ENCODE data around the gene LRCH3.

DNA sequence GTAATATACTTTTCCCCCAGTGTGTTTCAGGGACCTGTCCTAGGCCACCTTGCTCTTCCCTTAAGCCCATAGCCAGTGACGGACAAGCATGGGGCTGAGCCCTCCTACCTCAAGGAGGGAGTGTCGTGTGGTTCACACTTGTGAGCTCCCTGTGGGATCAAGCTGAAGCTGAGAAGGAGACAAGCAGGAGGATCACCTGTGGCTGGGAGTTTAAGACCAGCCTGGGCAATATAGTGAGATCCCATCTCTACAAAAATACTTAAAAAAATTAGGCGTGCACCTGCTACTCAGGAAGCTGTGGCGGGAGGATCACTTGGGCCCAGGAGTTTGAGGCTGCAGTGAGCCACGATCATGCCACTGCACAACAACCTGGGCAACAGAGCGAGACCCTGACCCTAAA is 82.3 kb downstream of the LRCH3 start:
- no peak for TF ChIP-seq CTCF (IDR thresholded peaks at IDR 0.05; ENCODE audit: poor library complexity)
- TF ChIP-seq EZH2 (IDR thresholded peaks at IDR 0.05; ENCODE audit: borderline replicate concordance), result no peak

All from hepatocyte (in vitro differentiated cells).